Omental fat pad (tissue), 4 donors: Measurements from ENCODE around the gene FAM240A. TPM values are rescaled to one million over a fixed set of nuclear protein-coding genes. Genes with fewer than 3 reads are reported as not detected.

ENCODE experiments used
- ATAC-seq: fragments of 150-250 bp; one replicate; pipeline ENCODE4 v1.9.1; 2016; ENCODE audit warnings: mild to moderate bottlenecking, moderate library complexity; ENCODE audit not compliant: low FRiP score
- DNase-seq: peaks from one replicate; pipeline ENCODE4 v3.0.0-alpha.2; 2019; ENCODE audit warnings: low spot score
- total RNA-seq, 4 donors: library from RNA; depleted of rRNA; stranded (reverse); fragments of >200 nt; gene quantifications; one replicate each; pipeline ENCODE4 v1.1.0, GENCODE V29; 2016
- TF ChIP-seq, protein P1 (sequence below), 3 donors: fragments of 450-650 bp; IDR thresholded peaks; one replicate each; pipeline ENCODE4 v1.5.1; 2016 to 2017; ENCODE audit warnings: antibody characterized with exemption in 3 of 3, mild to moderate bottlenecking in 3 of 3, moderate library complexity in 2 of 3

FAM240A gene
- total RNA-seq, 4 donors from 2014 or later = not detected

DNA sequence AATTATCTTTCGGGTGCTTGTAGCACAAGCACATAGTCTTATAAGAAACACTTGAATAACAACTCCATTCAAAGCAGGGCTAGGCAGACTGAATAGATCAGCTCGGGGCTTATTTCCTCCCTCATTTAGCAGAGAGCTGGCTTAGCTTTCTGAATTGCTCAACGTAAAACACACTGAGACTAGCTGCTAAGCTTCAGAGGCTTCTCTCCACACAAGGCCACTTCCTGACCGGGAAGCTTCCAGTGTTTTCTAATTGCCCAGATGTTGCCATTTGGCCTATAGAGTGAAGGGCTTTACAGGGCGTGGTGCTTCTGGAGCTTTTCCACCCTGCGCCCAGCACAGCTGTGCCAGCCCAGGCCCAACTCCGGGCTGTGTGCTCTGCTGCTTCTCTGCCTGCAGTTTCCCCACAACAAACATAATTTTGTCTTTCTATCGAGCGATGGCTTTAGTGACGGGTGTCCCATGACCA is 16.6 kb downstream of the FAM240A start:
- ATAC-seq (no peak), DNase-seq (no peak)
- TF ChIP-seq, protein P1, sequence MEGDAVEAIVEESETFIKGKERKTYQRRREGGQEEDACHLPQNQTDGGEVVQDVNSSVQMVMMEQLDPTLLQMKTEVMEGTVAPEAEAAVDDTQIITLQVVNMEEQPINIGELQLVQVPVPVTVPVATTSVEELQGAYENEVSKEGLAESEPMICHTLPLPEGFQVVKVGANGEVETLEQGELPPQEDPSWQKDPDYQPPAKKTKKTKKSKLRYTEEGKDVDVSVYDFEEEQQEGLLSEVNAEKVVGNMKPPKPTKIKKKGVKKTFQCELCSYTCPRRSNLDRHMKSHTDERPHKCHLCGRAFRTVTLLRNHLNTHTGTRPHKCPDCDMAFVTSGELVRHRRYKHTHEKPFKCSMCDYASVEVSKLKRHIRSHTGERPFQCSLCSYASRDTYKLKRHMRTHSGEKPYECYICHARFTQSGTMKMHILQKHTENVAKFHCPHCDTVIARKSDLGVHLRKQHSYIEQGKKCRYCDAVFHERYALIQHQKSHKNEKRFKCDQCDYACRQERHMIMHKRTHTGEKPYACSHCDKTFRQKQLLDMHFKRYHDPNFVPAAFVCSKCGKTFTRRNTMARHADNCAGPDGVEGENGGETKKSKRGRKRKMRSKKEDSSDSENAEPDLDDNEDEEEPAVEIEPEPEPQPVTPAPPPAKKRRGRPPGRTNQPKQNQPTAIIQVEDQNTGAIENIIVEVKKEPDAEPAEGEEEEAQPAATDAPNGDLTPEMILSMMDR (IDR thresholded peaks at IDR 0.05) = no peak

DNA sequence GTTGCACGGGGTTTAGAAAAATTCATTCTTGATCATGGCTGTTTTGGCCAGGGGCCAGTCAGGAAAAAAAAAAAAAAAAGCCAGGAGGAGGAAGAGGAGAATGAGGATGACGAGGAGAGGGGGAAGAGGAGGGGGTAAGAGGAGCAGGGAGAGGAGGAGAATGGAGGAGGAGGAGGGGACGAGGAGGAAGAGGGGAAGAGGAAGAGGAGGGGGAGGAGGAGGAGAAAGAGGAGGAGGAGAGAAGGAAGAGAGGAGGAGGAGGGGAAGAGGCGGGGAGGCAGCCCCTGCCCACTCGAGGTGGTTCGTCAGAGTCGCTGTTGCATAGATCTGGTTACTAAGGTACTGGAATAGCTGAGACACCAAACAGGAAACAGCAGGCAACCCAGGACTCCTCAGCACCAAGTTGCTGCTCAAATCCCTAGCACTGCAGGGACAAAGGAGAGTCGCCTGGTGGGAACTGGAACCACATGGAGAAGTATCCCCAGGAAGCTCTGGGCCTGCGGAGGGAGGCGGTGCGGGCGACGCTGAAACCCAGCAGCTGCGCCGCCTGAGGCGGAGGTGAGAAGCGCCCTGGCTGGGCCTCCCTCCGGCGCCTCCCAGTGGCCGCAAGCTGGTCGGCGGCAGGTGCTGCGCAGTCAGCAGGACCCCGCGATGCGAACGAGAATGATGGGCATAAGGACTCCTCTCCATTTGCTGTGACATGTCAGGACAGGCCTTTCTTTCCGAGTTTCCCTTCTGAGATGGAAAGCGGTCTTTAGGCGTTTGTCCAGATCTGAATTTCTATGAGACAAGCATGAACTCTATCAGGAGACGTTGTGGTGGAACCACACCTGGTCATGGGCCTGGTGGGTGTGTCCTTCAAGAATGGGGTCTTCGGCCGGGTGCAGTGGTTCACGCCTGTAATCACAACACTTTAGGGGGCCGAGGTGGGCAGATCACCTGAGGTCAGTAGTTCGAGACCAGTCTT is 17.5 kb downstream of the FAM240A start:
- ATAC-seq (peak; percentile 93), DNase-seq (no peak)
- TF ChIP-seq, protein P1 (IDR thresholded peaks at IDR 0.05) = peak in 2 of 3 donors; percentile 57 to 84

DNA sequence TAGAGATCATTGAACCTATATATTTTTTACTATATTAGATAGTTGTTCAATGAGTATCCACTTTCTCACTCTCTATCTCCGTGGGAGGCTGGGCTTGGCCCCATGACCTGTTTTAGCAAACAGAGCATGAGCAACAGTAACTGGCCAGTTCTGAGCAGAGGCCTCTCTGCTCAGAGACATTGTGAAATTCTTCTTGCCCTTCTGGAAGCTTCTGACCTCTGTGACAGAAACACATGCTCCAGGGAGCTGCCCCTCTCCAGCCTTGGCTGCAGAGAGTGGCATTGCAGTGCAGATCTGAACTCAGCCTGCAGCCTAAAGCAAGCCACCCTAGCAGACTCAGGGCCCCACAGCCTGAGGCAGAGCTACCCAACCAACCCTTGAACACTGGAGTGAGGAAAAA is 20.5 kb downstream of the FAM240A start:
- ATAC-seq (no peak), DNase-seq (no peak)
- TF ChIP-seq, protein P1 (IDR thresholded peaks at IDR 0.05) = no peak

DNA sequence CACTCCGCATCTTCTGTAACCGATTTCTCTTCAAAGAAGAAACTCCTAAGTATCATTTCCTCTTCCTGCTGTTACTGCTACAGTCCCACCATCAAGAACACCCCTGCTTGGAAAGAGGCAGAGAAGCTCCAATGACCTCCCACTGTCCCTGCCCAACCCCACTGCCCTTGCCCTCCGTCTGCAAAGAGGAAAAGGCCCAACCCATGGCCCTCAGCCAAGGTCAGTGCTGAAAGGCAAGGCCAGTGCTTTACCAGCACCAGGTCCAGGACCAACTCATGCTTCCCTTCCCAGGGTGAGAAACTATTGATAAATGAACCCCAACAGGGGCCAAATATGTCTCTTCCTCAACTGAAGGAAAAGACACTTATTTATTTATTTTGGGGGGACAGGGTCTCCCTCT is 22.5 kb downstream of the FAM240A start:
- ATAC-seq = no peak
- no peak for DNase-seq
- TF ChIP-seq, protein P1 (IDR thresholded peaks at IDR 0.05) = no peak

DNA sequence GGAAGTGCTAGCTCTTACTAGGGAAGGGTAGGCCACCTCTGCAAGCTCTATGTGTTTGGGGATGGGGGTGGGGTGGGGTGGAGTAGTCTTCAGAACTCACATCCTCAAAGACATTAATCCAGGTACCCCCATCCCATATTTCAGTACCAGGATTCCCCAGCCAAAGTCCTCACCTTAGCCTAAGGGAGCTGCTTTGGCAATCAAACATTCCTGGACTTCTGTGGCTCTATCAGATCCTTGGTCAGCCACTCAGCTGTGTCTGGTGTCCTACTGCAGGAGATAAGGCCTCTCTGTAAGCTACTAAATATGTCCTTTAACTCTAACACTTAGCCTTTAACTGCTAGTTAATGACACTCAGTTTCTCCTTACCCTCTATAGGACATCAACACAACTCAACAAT is 26.9 kb downstream of the FAM240A start:
- TF ChIP-seq, protein P1 (IDR thresholded peaks at IDR 0.05) = no peak
- ATAC-seq (no peak), DNase-seq (no peak)

DNA sequence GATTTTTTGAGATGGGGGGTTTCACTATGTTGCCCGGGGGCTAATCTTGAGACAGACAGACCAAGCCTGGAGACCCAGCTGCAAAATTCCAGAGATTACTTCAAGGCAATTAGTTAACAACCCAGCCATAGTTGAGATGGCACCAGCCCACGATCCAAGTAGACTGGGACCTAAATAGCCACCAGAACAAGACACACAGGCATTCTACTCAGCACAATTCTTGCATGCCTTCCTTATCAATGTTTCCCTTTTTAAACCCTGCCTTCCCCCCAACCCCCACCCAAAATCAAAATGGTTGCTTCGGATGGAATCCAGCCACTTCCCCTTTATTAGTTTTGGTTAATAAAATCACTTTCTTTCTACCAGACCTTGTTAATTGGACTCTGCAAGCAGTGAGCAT is 28.6 kb downstream of the FAM240A start:
- ATAC-seq = no peak
- TF ChIP-seq, protein P1 (IDR thresholded peaks at IDR 0.05) = no peak
- no peak for DNase-seq

DNA sequence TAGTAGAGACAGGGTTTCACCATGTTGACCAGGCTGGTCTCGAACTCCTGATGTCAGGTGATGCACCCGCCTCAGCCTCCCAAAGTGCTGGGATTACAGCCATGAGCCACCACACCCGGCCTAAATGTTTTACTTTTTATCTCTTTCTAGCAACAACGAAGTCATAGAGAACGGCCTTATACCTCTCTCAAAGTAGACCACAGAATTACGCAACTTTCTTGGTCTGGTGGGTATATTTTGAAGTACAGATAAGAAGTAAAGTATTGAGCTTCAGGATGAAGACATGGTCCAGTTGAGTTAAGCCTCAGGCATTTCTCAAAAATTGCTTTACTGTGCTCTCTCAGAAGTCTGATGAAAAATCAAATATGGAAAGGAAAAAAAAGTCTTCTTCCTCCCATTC is 30.6 kb downstream of the FAM240A start:
- DNase-seq (no peak), ATAC-seq (no peak)
- TF ChIP-seq, protein P1 (IDR thresholded peaks at IDR 0.05) = no peak
